ENCODE data around the gene PSMC2.

GRCh38 chr7:103325744-103326143, 21.7 kb upstream of the PSMC2 start:
- TF ChIP-seq EZH2 (IDR thresholded peaks at IDR 0.05) (no peak), POLR2AphosphoS5 (IDR thresholded peaks at IDR 0.05; ENCODE audit: borderline replicate concordance, low read depth, low read length) (no peak)
